ENCODE results near the gene FMO4.

Gene FMO4

GRCh38 chr1:171313319-171313834, 606 bp upstream of the FMO4 start:
- Histone ChIP-seq H3K4me1 (ENCODE audit: control insufficient read depth, insufficient read depth, low read length) (no peaks in the 10 kb centered on the region), H3K9me3 (ENCODE audit: control insufficient read depth, insufficient read depth, low read depth, low read length) (no peaks in the 10 kb centered on the region), H3K4me3 (ENCODE audit: low read depth, low read length) (no peak overlapping the region), H3K36me3 (ENCODE audit: control insufficient read depth in 2 of 2, insufficient read depth in 1 of 2, low read length in 2 of 2) (no peaks in the 10 kb centered on the region), H3K27ac (ENCODE audit: extremely low read depth, low read depth, low read length) (no peak overlapping the region)
- TF ChIP-seq SP7 (tag by site-specific recombination; IDR thresholded peaks at IDR 0.05): no peak
- TF ChIP-seq ZNF366 (tag by site-specific recombination; conservative IDR thresholded peaks at IDR 0.05): no peak
- no peak for TF ChIP-seq BCL11B (tag by site-specific recombination; IDR thresholded peaks at IDR 0.05; ENCODE audit: low read depth)
- no peak for TF ChIP-seq ZNF394 (tag by site-specific recombination; IDR thresholded peaks at IDR 0.05; ENCODE audit: borderline replicate concordance)
- no peak for TF ChIP-seq ZNF114 (tag by site-specific recombination; IDR thresholded peaks at IDR 0.05)
- TF ChIP-seq TRIM28 (IDR thresholded peaks at IDR 0.05; ENCODE audit: borderline replicate concordance, low read length): no peak
- no peak for TF ChIP-seq ZNF112 (tag by site-specific recombination; IDR thresholded peaks at IDR 0.05)
- no peak for TF ChIP-seq ZNF18 (tag by site-specific recombination; IDR thresholded peaks at IDR 0.05)
- CTCF ChIA-PET: interaction anchor here (0.5 to 3.1 kb wide), 46 partner anchors 9 to 1384 kb away, joined by 3 to 41 read pairs (median 4); partner anchors contain the start of gene FMO1
- POLR2A ChIA-PET: interaction anchor here (0.6 kb wide), 1 partner anchor 15 kb away, joined by 4 read pairs; no protein-coding TSS in a partner anchor

- H3K4me3 ChIP-seq (ENCODE audit: low read depth, low read length): no peak overlapping the region
- H3K4me1 ChIP-seq (ENCODE audit: control insufficient read depth, insufficient read depth, low read length): no peaks in the 10 kb centered on the region
- CTCF ChIA-PET: interaction anchor here (0.6 kb wide), 1 partner anchor 13 kb away, joined by 3 read pairs; no protein-coding TSS in a partner anchor
- POLR2A ChIA-PET: no interaction called here
- no peaks in the 10 kb centered on the region for H3K36me3 ChIP-seq (ENCODE audit: control insufficient read depth in 2 of 2, insufficient read depth in 1 of 2, low read length in 2 of 2)
- H3K27ac ChIP-seq (ENCODE audit: extremely low read depth, low read depth, low read length): no peak overlapping the region
- H3K9me3 ChIP-seq (ENCODE audit: control insufficient read depth, insufficient read depth, low read depth, low read length): no peaks in the 10 kb centered on the region
- TF ChIP-seq ZBTB11 (tag by site-specific recombination; conservative IDR thresholded peaks at IDR 0.05; ENCODE audit: low read depth) (no peak), ZNF571 (tag by site-specific recombination; IDR thresholded peaks at IDR 0.05) (no peak), ZNF133 (tag by site-specific recombination; IDR thresholded peaks at IDR 0.05) (no peak), ZBTB26 (tag by site-specific recombination; optimal IDR thresholded peaks at IDR 0.05) (no peak)
Observed at GRCh38 chr1:171329251-171329650, 15.3 kb downstream of the FMO4 start.

- Histone ChIP-seq H3K4me1 (ENCODE audit: control insufficient read depth, insufficient read depth, low read length) (no peaks in the 10 kb centered on the region), H3K9me3 (ENCODE audit: control insufficient read depth, insufficient read depth, low read depth, low read length) (no peaks in the 10 kb centered on the region), H3K4me3 (ENCODE audit: low read depth, low read length) (no peak overlapping the region), H3K27ac (ENCODE audit: extremely low read depth, low read depth, low read length) (no peak overlapping the region), H3K36me3 (ENCODE audit: control insufficient read depth in 2 of 2, insufficient read depth in 1 of 2, low read length in 2 of 2) (no peaks in the 10 kb centered on the region)
- CTCF ChIA-PET: no interaction called here
- POLR2A ChIA-PET: no interaction called here
- TF ChIP-seq AEBP2 (tag by site-specific recombination; IDR thresholded peaks at IDR 0.05; ENCODE audit: borderline replicate concordance) (no peak), ZNF621 (tag by site-specific recombination; IDR thresholded peaks at IDR 0.05) (no peak), ZNF112 (tag by site-specific recombination; IDR thresholded peaks at IDR 0.05) (no peak), BCL11A (tag by site-specific recombination; IDR thresholded peaks at IDR 0.05; ENCODE audit: low read depth) (no peak), ZNF521 (tag by site-specific recombination; IDR thresholded peaks at IDR 0.05) (no peak), ZNF776 (tag by site-specific recombination; IDR thresholded peaks at IDR 0.05; ENCODE audit: borderline replicate concordance) (no peak), ZSCAN23 (tag by site-specific recombination; IDR thresholded peaks at IDR 0.05) (no peak), PATZ1 (tag by site-specific recombination; IDR thresholded peaks at IDR 0.05) (no peak), BCL11B (tag by site-specific recombination; IDR thresholded peaks at IDR 0.05; ENCODE audit: low read depth) (no peak), KLF9 (tag by site-specific recombination; IDR thresholded peaks at IDR 0.05; ENCODE audit: low read depth) (no peak), OVOL3 (tag by site-specific recombination; IDR thresholded peaks at IDR 0.05) (no peak)
Observed at GRCh38 chr1:171334024-171334640, 20.1 kb downstream of the FMO4 start.

All from HEK293 (cell line).